HG03064 (cell line): ENCODE results near the gene CDRT15.
"Not testable (repeated sequence)": the region's sequence is repeated elsewhere in the genome, so short reads cannot be mapped to it uniquely, and the experiment has no call there.

Source experiments
- ATAC-seq: cut with Tn5 transposase; IDR thresholded peaks from one replicate; pipeline ENCODE4 v1.9.1; 2021; ENCODE audit warnings: low read depth; ENCODE audit not compliant: unreplicated experiment

Gene CDRT15

GRCh38 chr17:14209215-14209614, 27.4 kb downstream of the CDRT15 start:
- ATAC-seq, result no peak

GRCh38 chr17:14207791-14208190, 28.9 kb downstream of the CDRT15 start:
- no peak for ATAC-seq

- ATAC-seq, result no peak
Measured at GRCh38 chr17:14206891-14207290, 29.8 kb downstream of the CDRT15 start.

GRCh38 chr17:14205992-14206461, 30.6 kb downstream of the CDRT15 start:
- ATAC-seq, result no peak

GRCh38 chr17:14205380-14205779, 31.3 kb downstream of the CDRT15 start:
- no peak for ATAC-seq

GRCh38 chr17:14204546-14204945, 32.1 kb downstream of the CDRT15 start:
- no peak for ATAC-seq

- no peak for ATAC-seq
Measured at GRCh38 chr17:14204084-14204483, 32.6 kb downstream of the CDRT15 start.

GRCh38 chr17:14203388-14203787, 33.3 kb downstream of the CDRT15 start:
- ATAC-seq, result no peak

- ATAC-seq, result no peak
Measured at GRCh38 chr17:14202388-14203166, 34.1 kb downstream of the CDRT15 start.

- no peak for ATAC-seq
Measured at GRCh38 chr17:14201988-14202380, 34.7 kb downstream of the CDRT15 start.

- ATAC-seq, result no peak
Measured at GRCh38 chr17:14201021-14201987, 35.4 kb downstream of the CDRT15 start.

- ATAC-seq, result no peak
Measured at GRCh38 chr17:14200354-14200753, 36.3 kb downstream of the CDRT15 start.

GRCh38 chr17:14199601-14200000, 37.1 kb downstream of the CDRT15 start:
- ATAC-seq, result no peak

GRCh38 chr17:14198575-14198974, 38.1 kb downstream of the CDRT15 start:
- no peak for ATAC-seq

- no peak for ATAC-seq
Measured at GRCh38 chr17:14198013-14198412, 38.6 kb downstream of the CDRT15 start.

GRCh38 chr17:14197586-14197985, 39.1 kb downstream of the CDRT15 start:
- ATAC-seq, result no peak

- no peak for ATAC-seq
Measured at GRCh38 chr17:14197057-14197456, 39.6 kb downstream of the CDRT15 start.

- ATAC-seq, result no peak
Measured at GRCh38 chr17:14196377-14196997, 40.2 kb downstream of the CDRT15 start.

- peak; percentile 74 for ATAC-seq
Measured at GRCh38 chr17:14192636-14193344, 43.9 kb downstream of the CDRT15 start.

- not testable (repeated sequence) for ATAC-seq
Measured at GRCh38 chr17:14192039-14192438, 44.6 kb downstream of the CDRT15 start.
